GM13977 (cell line): ENCODE data around the gene GARIN3.
"Not testable (repeated sequence)": the region's sequence is repeated elsewhere in the genome, so short reads cannot be mapped to it uniquely, and the experiment has no call there.

Experiments
- DNase-seq: peaks from one replicate; pipeline ENCODE4 v3.0.0; 2012; ENCODE audit warnings: low spot score
- CTCF ChIP-seq: IDR thresholded peaks from 2 replicates; pipeline ENCODE4 v1.5.1; 2012; ENCODE audit warnings: mild to moderate bottlenecking, control low read depth; ENCODE audit not compliant: insufficient read depth; ENCODE audit errors: extremely low read depth, missing control alignments
- in situ Hi-C: fragments of 300-500 bp; cut with MboI; formaldehyde crosslinking; loops from one replicate; pipeline ENCODE4 v1.12.0; 2022; ENCODE audit warnings: low sequenced_read_pairs, low pct_unique_long_range_greater_than_20kb, mixed read lengths, inconsistent platforms; ENCODE audit not compliant: unreplicated experiment

The GARIN3 gene

GRCh38 chr5:157166214-157167213 lies at the start of gene GARIN3:
TSS of gene GARIN3 (minus strand) at chr5:157166264. CDS start at chr5:157166168, 96 bp downstream.
- no peak for DNase-seq
- TF ChIP-seq CTCF, result no peak
- in situ Hi-C loops, result no loop called here

GRCh38 chr5:157215514-157216167 lies 49.6 kb upstream of the GARIN3 start:
- TF ChIP-seq CTCF, result no peak
- in situ Hi-C loops, result no loop called here

GRCh38 chr5:157214861-157215513 lies 48.9 kb upstream of the GARIN3 start:
- no peak for TF ChIP-seq CTCF
- in situ Hi-C loops, result no loop called here
- DNase-seq, result peak; percentile 15

More at GRCh38 chr5:157215514-157216167, 49.6 kb upstream of the GARIN3 start:
- DNase-seq, result no peak

- no peak for TF ChIP-seq CTCF
- in situ Hi-C loops, result no loop called here
- DNase-seq, result no peak
Measured at GRCh38 chr5:157214415-157214814, 48.4 kb upstream of the GARIN3 start.

- TF ChIP-seq CTCF, result no peak
- in situ Hi-C loops, result no loop called here
- DNase-seq, result no peak
Measured at GRCh38 chr5:157213527-157214243, 47.6 kb upstream of the GARIN3 start.

- DNase-seq, result no peak
- in situ Hi-C loops, result no loop called here
- TF ChIP-seq CTCF, result no peak
Measured at GRCh38 chr5:157212307-157212706, 46.2 kb upstream of the GARIN3 start.

- in situ Hi-C loops, DNase-seq: not testable (repeated sequence)
Measured at GRCh38 chr5:157210652-157211051, 44.6 kb upstream of the GARIN3 start.
